Type B pancreatic cell (in vitro differentiated cells): Measurements from ENCODE around the gene SLC22A23. TPM values are rescaled to one million over a fixed set of nuclear protein-coding genes. Genes with fewer than 3 reads are reported as not detected.

Experiments used
- DNase-seq: peaks from one replicate; pipeline ENCODE4 v3.0.0; 2021; ENCODE audit warnings: mixed read lengths; ENCODE audit not compliant: unreplicated experiment; ENCODE audit errors: extremely low spot score
- H3K27ac Mint-ChIP-seq: 2 replicates; pipeline ENCODE4 v1.8.0; 2021; ENCODE audit warnings: mild to moderate bottlenecking, mixed read lengths
- H3K27me3 Mint-ChIP-seq: 2 replicates; pipeline ENCODE4 v1.8.0; 2021; ENCODE audit warnings: mixed read lengths
- H3K36me3 Mint-ChIP-seq: 2 replicates; pipeline ENCODE4 v1.8.0; 2021; ENCODE audit warnings: mixed read lengths
- H3K4me1 Mint-ChIP-seq: one replicate; pipeline ENCODE4 v1.8.0; 2021; ENCODE audit warnings: mixed read lengths; ENCODE audit not compliant: unreplicated experiment
- H3K4me3 Mint-ChIP-seq: 2 replicates; pipeline ENCODE4 v1.8.0; 2021; ENCODE audit warnings: mild to moderate bottlenecking, mixed read lengths
- H3K9me3 Mint-ChIP-seq: 2 replicates; pipeline ENCODE4 v1.8.0; 2021; ENCODE audit warnings: mixed read lengths
- CTCF ChIP-seq: fragments of 200-600 bp; sonication (generic); conservative IDR thresholded peaks from 2 replicates; pipeline ENCODE4 v1.5.0; 2021; ENCODE audit warnings: antibody characterized with exemption, mild to moderate bottlenecking
- total RNA-seq: library from RNA; stranded (reverse); gene quantifications from 2 replicates; pipeline ENCODE4 v1.2.1, GENCODE V29; 2021; ENCODE audit warnings: low replicate concordance

Gene SLC22A23
- total RNA-seq, 1 donor from 2014 or later, result 36.6 TPM

DNA sequence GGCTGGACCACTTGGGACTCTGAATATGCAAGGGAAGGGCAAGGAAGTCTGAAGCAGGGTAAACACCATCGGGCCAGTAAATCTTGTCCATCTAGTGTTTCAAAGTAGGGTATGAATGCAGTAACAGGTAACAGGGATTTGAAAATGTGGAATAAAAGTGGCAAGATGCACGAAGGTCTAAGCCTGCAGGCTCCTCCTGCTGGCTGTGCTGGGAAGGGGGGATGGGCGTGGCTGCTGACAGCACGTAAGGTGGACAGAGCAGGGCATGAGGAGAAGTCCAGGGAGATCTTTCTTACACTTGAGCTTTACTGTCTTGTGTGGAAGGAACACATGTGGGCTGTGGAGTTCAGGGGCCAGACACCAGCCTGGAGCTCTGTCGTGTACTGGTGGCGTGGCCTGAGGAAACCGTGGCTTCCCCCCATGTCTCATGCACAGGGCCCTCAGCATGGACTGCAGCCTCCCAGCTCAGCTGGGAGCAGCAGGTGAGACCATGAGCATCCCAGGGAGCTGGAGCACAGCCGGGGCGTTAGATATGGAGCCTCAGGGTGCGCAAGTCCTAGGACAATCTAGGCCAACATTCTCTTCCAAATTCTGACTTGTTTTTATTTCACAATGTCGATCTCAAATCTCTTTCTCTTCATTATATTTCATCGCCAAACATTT is 84.5 kb downstream of the SLC22A23 start:
- Mint-ChIP-seq H3K9me3 (no peaks in the 10 kb centered on the region), H3K36me3 (peaks cover 5% of the 10 kb centered on the region), H3K27ac (no peak overlapping the region), H3K4me3 (no peak overlapping the region), H3K4me1 (peaks cover 25% of the 10 kb centered on the region), H3K27me3 (no peaks in the 10 kb centered on the region)
- no peak for TF ChIP-seq CTCF
- no peak for DNase-seq

GRCh38 chr6:3371222-3371949 is 85.5 kb downstream of the SLC22A23 start:
- H3K4me1 Mint-ChIP-seq, result peaks cover 31% of the 10 kb centered on the region
- H3K36me3 Mint-ChIP-seq, result no peaks in the 10 kb centered on the region
- no peak for DNase-seq
- no peaks in the 10 kb centered on the region for H3K9me3 Mint-ChIP-seq
- no peaks in the 10 kb centered on the region for H3K27me3 Mint-ChIP-seq
- H3K4me3 Mint-ChIP-seq, result no peak overlapping the region
- H3K27ac Mint-ChIP-seq, result no peak overlapping the region
- no peak for TF ChIP-seq CTCF

- Mint-ChIP-seq H3K27ac (no peak overlapping the region), H3K9me3 (no peaks in the 10 kb centered on the region), H3K36me3 (no peaks in the 10 kb centered on the region), H3K4me3 (no peak overlapping the region), H3K4me1 (peaks cover 29% of the 10 kb centered on the region), H3K27me3 (no peaks in the 10 kb centered on the region)
- no peak for TF ChIP-seq CTCF
- DNase-seq, result no peak
These were observed 86.3 kb downstream of the SLC22A23 start for GRCh38 chr6:3370361-3371221.

DNA sequence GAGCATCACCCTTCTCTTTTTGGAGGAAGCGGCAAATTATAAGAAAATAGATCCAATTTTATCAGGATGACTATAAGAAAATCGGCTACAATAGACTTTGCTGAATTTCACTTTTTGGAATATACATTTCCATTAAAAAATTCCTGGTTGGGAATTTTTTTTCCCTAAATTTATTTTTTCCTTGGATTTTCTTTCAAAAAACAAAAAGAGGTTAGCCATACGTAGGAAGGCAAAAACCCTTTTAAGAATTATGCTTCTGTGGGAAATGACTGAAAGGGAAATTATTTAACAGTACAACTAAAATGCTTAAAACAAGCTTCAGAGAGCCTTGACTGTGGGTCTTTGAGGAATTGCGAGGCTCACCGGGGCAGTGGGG is 86.9 kb downstream of the SLC22A23 start:
- TF ChIP-seq CTCF, result no peak
- Mint-ChIP-seq H3K27ac (no peak overlapping the region), H3K9me3 (no peaks in the 10 kb centered on the region), H3K27me3 (no peaks in the 10 kb centered on the region), H3K36me3 (no peaks in the 10 kb centered on the region), H3K4me1 (peaks cover 23% of the 10 kb centered on the region), H3K4me3 (no peak overlapping the region)
- no peak for DNase-seq

GRCh38 chr6:3368685-3369084 is 88.2 kb downstream of the SLC22A23 start:
- no peaks in the 10 kb centered on the region for H3K27me3 Mint-ChIP-seq
- DNase-seq, result no peak
- no peak overlapping the region for H3K27ac Mint-ChIP-seq
- H3K36me3 Mint-ChIP-seq, result peaks cover 3% of the 10 kb centered on the region
- H3K4me3 Mint-ChIP-seq, result no peak overlapping the region
- TF ChIP-seq CTCF, result no peak
- no peaks in the 10 kb centered on the region for H3K9me3 Mint-ChIP-seq
- peaks cover 30% of the 10 kb centered on the region for H3K4me1 Mint-ChIP-seq
